Uterus (tissue), 2 donors: ENCODE results near the gene ARSI.

ENCODE experiments used
- CTCF ChIP-seq, 4 experiments: fragments of 200-600 bp in 2 of 4; fragments of 450-650 bp in 2 of 4; sonication (generic) in 2 of 4; IDR thresholded peaks; one replicate each; pipeline ENCODE4 v1.5.1; 2016 to 2019; ENCODE audit warnings: antibody characterized with exemption in 4 of 4, mild to moderate bottlenecking in 2 of 4, moderate library complexity in 1 of 4
- POLR2A ChIP-seq, 2 donors: fragments of 450-650 bp; IDR thresholded peaks; one replicate each; pipeline ENCODE4 v1.6.1; 2016; ENCODE audit warnings: antibody characterized with exemption in 2 of 2, mild to moderate bottlenecking in 1 of 2, moderate library complexity in 1 of 2

- TF ChIP-seq POLR2A (IDR thresholded peaks at IDR 0.05) (no peak), CTCF (IDR thresholded peaks at IDR 0.05) (no peak)
Measured at GRCh38 chr5:150295741-150296486, 6.8 kb downstream of the ARSI start.
